Measurements from ENCODE around the gene CALN1. TPM values are rescaled to one million over a fixed set of nuclear protein-coding genes. Genes with fewer than 3 reads are reported as not detected.

Gene CALN1
- total RNA-seq, 4 donors from 2014 or later, result under 0.01 to 1.2 (median 0.22) TPM; not detected in 1

DNA sequence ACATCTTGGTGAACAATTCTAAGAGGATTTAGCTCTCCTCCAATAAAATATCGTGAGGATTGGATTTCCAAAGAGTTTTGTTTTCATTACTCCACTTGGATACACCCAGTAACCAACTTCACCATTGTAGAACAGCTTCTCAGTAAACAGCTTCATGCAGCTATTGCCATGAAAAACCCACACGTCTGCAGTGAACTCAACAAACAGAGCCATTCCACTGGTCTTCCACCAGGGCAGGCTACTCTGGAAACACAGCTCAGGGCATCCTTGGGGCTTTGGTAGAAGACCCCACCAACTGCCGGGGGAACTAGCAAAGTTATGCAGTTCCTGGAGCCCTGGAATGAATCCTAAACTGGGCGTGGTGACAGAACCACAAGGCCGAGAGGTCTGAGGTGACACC lies 77.4 kb downstream of the CALN1 start:
- H3K4me3 ChIP-seq, result no peak overlapping the region
- H3K4me1 ChIP-seq, result peaks cover 0 to 18% (median 0%) of the 10 kb centered on the region in 4 donors
- WGBS, 2 donors, result 57 to 63% methylated on average over 5 of the region's 5 CpGs
- TF ChIP-seq POLR2A (IDR thresholded peaks at IDR 0.05), result no peak
- TF ChIP-seq, protein P1, sequence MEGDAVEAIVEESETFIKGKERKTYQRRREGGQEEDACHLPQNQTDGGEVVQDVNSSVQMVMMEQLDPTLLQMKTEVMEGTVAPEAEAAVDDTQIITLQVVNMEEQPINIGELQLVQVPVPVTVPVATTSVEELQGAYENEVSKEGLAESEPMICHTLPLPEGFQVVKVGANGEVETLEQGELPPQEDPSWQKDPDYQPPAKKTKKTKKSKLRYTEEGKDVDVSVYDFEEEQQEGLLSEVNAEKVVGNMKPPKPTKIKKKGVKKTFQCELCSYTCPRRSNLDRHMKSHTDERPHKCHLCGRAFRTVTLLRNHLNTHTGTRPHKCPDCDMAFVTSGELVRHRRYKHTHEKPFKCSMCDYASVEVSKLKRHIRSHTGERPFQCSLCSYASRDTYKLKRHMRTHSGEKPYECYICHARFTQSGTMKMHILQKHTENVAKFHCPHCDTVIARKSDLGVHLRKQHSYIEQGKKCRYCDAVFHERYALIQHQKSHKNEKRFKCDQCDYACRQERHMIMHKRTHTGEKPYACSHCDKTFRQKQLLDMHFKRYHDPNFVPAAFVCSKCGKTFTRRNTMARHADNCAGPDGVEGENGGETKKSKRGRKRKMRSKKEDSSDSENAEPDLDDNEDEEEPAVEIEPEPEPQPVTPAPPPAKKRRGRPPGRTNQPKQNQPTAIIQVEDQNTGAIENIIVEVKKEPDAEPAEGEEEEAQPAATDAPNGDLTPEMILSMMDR (IDR thresholded peaks at IDR 0.05), result no peak
- TF ChIP-seq EP300 (IDR thresholded peaks at IDR 0.05), result no peak
- peaks cover 0 to 29% of the 10 kb centered on the region in 2 donors for H3K27me3 ChIP-seq
- no peak for DNase-seq (ENCODE audit: low spot score in 2 of 2)
- H3K27ac ChIP-seq, result no peak overlapping the region
- H3K36me3 ChIP-seq, result no peaks in the 10 kb centered on the region
- H3K9me3 ChIP-seq, result peaks cover 0 to 21% (median 0%) of the 10 kb centered on the region in 4 donors

DNA sequence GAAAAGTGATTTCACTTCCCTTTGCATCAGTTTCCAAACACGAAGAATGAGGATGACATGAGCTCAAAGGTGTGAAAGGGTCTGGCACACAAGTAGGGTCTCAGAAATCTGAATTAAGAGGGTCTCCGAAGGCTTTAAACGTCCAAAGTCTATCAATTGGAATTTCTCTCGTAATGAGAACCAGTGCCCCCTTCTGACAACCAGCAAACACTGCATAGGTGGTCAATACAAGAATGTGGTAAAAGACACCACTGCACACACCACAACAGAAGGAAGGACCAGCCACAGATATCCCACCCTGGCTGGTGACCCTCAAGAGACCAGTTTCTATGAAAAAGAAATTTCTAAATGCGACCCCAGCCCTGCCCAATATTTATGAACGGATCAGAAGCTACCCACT lies 78.1 kb downstream of the CALN1 start:
- Histone ChIP-seq H3K9me3 (peaks cover 0 to 19% (median 0%) of the 10 kb centered on the region in 4 donors), H3K36me3 (no peaks in the 10 kb centered on the region), H3K27me3 (peaks cover 0 to 29% of the 10 kb centered on the region in 2 donors), H3K27ac (no peak overlapping the region), H3K4me3 (no peak overlapping the region), H3K4me1 (peaks cover 0 to 18% (median 0%) of the 10 kb centered on the region in 4 donors)
- WGBS, 2 donors, result 41 to 44% methylated on average over 6 of the region's 6 CpGs
- TF ChIP-seq EP300 (IDR thresholded peaks at IDR 0.05) (no peak), POLR2A (IDR thresholded peaks at IDR 0.05) (no peak)
- TF ChIP-seq, protein P1 (IDR thresholded peaks at IDR 0.05), result no peak
- no peak for DNase-seq (ENCODE audit: low spot score in 2 of 2)

DNA sequence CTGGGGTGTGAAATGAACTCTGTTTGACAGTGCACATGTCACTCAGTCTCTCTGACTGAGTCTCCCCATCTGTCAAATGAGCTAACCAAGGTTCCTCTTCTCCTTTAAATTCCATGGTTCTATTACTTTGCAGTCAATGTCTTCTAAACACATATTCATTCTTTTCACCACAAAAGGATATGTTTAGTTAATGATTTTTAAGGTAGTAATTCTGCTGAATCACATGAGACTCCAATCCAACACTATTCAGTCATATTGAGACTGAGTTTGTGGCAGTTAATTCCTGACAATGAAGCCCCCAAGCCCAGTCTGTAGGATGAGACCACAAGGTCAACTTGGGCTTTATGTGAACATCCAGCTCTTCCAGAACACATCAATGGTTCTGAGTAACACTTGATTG lies 85.3 kb downstream of the CALN1 start:
- H3K4me3 ChIP-seq, result no peak overlapping the region
- no peak overlapping the region for H3K27ac ChIP-seq
- no peaks in the 10 kb centered on the region for H3K4me1 ChIP-seq
- no peak for DNase-seq (ENCODE audit: low spot score in 2 of 2)
- no peaks in the 10 kb centered on the region for H3K36me3 ChIP-seq
- TF ChIP-seq EP300 (IDR thresholded peaks at IDR 0.05) (no peak), POLR2A (IDR thresholded peaks at IDR 0.05) (no peak)
- TF ChIP-seq, protein P1 (IDR thresholded peaks at IDR 0.05), result no peak
- peaks cover 0 to 7% (median 0%) of the 10 kb centered on the region in 4 donors for H3K9me3 ChIP-seq
- H3K27me3 ChIP-seq, result no peaks in the 10 kb centered on the region

DNA sequence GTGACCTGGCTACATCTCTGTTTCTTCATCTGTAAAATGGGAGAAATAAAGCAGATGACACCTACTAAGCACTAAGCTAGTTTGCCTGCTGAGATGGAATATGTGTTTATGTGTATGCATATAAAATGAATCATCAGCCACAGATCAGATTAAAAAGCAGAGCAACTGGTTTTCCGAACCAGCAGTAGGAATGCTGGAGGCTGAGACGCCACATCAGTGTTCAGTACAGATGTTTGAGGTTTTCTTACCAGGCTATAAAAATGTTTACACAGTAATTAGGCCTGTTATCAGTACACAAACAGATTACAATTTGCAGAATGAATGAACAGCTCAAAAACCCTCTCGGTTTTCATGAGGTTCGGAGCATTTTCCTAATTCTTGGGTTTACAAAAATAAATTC lies 85.8 kb downstream of the CALN1 start:
- no peaks in the 10 kb centered on the region for H3K27me3 ChIP-seq
- no peak for DNase-seq (ENCODE audit: low spot score in 2 of 2)
- no peaks in the 10 kb centered on the region for H3K4me1 ChIP-seq
- H3K36me3 ChIP-seq, result no peaks in the 10 kb centered on the region
- H3K4me3 ChIP-seq, result no peak overlapping the region
- TF ChIP-seq POLR2A (IDR thresholded peaks at IDR 0.05) (no peak), EP300 (IDR thresholded peaks at IDR 0.05) (no peak)
- TF ChIP-seq, protein P1 (IDR thresholded peaks at IDR 0.05), result no peak
- no peak overlapping the region for H3K27ac ChIP-seq
- peaks cover 0 to 3% (median 0%) of the 10 kb centered on the region in 4 donors for H3K9me3 ChIP-seq
- 69 to 78% methylated on average over 4 of the region's 4 CpGs for WGBS, 2 donors

DNA sequence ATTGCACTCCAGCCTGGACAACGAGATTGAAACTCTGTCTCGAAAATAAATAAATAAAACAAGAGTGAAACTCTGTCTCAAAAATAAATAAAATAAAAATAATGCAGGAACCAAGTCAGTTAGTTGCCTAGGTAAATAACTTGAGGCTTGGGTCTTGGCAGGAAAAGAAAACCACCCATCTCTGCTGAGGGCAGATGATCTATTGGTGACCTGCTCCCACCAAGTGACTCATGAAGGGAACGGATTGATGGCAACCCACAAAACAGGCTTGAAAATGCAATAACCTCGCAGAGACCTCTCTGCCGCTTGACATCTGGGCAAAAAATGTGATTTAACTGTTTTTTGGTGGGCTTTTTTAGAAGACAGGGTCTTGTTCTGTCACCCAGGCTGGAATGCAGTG lies 86.6 kb downstream of the CALN1 start:
- Histone ChIP-seq H3K9me3 (no peaks in the 10 kb centered on the region), H3K4me1 (no peaks in the 10 kb centered on the region), H3K36me3 (no peaks in the 10 kb centered on the region), H3K27ac (no peak overlapping the region), H3K27me3 (no peaks in the 10 kb centered on the region), H3K4me3 (no peak overlapping the region)
- no peak for DNase-seq (ENCODE audit: low spot score in 2 of 2)
- TF ChIP-seq, protein P1 (IDR thresholded peaks at IDR 0.05), result no peak
- TF ChIP-seq EP300 (IDR thresholded peaks at IDR 0.05), result no peak
- TF ChIP-seq POLR2A (IDR thresholded peaks at IDR 0.05), result no peak
- 75 to 84% methylated on average over 5 of the region's 5 CpGs for WGBS, 2 donors
